SK-N-SH (cell line): ENCODE results near the gene CUL3.

Experiments
- CTCF ChIP-seq: fragments of 200-600 bp; sonication (generic); IDR thresholded peaks from 2 replicates; pipeline ENCODE4 v1.6.1; 2017; ENCODE audit warnings: antibody characterized with exemption, mild to moderate bottlenecking, moderate library complexity
- MXI1 ChIP-seq: IDR thresholded peaks from 2 replicates; pipeline ENCODE4 v1.6.1; 2012; ENCODE audit warnings: mild to moderate bottlenecking, low read depth, low read length, improper control_type of control experiment
- NRF1 ChIP-seq: IDR thresholded peaks from 2 replicates; pipeline ENCODE4 v1.6.1; 2012; ENCODE audit warnings: low read depth, mild to moderate bottlenecking, low read length
- TEAD4 ChIP-seq: IDR thresholded peaks from 2 replicates; pipeline ENCODE4 v1.4.0; 2012; ENCODE audit warnings: mild to moderate bottlenecking, borderline replicate concordance; ENCODE audit not compliant: insufficient read depth
- YY1 ChIP-seq: IDR thresholded peaks from 2 replicates; pipeline ENCODE4 v1.4.0; 2012; ENCODE audit warnings: low read depth, mild to moderate bottlenecking
- TF ChIP-seq, protein P1 (sequence below): IDR thresholded peaks from 2 replicates; pipeline ENCODE4 v1.4.0; 2012; ENCODE audit warnings: low read depth, borderline replicate concordance

DNA sequence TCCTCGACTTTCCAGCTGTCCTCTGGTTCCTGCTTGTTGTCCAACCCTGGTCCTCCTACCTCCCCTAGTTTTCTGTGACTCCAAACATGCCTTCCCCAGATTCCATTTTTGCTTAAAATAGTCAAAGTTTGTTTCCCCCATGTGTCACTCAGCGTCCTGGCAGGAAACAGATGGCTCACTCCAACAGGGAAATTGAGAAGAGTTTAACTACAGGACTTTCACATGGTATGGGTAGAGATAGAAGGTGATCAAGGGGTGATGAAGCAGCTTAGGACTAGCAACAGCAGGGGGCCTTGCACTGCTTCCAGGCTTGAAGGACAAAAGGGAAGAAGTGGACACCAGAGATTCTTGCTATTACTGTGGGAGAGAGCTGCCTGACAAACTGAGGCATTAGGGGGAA, 6.1 kb upstream of the CUL3 start:
- TF ChIP-seq CTCF (no peak), MXI1 (no peak), YY1 (no peak), NRF1 (no peak), TEAD4 (no peak)
- TF ChIP-seq, protein P1, sequence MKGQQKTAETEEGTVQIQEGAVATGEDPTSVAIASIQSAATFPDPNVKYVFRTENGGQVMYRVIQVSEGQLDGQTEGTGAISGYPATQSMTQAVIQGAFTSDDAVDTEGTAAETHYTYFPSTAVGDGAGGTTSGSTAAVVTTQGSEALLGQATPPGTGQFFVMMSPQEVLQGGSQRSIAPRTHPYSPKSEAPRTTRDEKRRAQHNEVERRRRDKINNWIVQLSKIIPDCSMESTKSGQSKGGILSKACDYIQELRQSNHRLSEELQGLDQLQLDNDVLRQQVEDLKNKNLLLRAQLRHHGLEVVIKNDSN: no peak
